Spleen (tissue), 7 donors: Measurements from ENCODE around the gene CCDC78.
A peak's percentile ranks its signal among the peaks of the same experiment; 100 is the strongest.

Source experiments
- POLR2A ChIP-seq, 3 donors: fragments of 450-650 bp; IDR thresholded peaks; one replicate each; pipeline ENCODE4 v1.5.1; 2017; ENCODE audit warnings: antibody characterized with exemption in 3 of 3, mild to moderate bottlenecking in 1 of 3
- TF ChIP-seq, protein P1 (sequence below), 11 experiments: fragments of 200-600 bp in 7 of 11; fragments of 450-650 bp in 4 of 11; sonication (generic) in 4 of 11; IDR thresholded peaks in 8 of 11; conservative IDR thresholded peaks in 3 of 11; 1 replicate in 7 of 11; 2 replicates in 4 of 11; pipeline versions ENCODE4 v1.4.0 to v1.8.0; 2016 to 2021; ENCODE audit warnings: antibody characterized with exemption in 11 of 11, inconsistent platforms in 4 of 11, mild to moderate bottlenecking in 1 of 11
- donor health status: DM: no; HTN: no; CAD: no; lungs with moderate emphysema.
- donor health status: DM: no; HTN: no; CAD: no.
- donor health status: DM: no; HTN: no; CAD: no.

DNA sequence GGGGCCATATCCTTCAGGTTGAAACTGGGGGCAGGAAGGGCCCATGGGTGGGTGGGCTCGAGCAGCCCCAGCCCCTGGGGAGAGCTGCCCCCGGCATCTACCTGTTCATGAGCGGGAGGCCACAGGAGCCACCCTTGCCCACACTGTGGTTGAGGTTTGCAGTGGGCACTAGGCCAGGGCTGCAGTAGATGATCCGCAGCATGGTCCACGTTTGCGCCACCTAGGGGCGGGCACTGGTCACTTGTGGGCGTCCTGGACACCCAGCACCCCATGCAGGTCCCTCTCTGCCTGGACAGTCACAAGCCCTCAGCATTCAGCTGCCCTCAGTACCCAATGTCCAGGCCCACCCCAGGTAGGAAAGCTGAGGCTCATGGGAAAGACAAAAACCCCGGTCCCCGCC, 40.3 kb downstream of the CCDC78 start:
- no peak for TF ChIP-seq POLR2A (IDR thresholded peaks at IDR 0.05)
- TF ChIP-seq, protein P1, sequence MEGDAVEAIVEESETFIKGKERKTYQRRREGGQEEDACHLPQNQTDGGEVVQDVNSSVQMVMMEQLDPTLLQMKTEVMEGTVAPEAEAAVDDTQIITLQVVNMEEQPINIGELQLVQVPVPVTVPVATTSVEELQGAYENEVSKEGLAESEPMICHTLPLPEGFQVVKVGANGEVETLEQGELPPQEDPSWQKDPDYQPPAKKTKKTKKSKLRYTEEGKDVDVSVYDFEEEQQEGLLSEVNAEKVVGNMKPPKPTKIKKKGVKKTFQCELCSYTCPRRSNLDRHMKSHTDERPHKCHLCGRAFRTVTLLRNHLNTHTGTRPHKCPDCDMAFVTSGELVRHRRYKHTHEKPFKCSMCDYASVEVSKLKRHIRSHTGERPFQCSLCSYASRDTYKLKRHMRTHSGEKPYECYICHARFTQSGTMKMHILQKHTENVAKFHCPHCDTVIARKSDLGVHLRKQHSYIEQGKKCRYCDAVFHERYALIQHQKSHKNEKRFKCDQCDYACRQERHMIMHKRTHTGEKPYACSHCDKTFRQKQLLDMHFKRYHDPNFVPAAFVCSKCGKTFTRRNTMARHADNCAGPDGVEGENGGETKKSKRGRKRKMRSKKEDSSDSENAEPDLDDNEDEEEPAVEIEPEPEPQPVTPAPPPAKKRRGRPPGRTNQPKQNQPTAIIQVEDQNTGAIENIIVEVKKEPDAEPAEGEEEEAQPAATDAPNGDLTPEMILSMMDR (IDR thresholded peaks at IDR 0.05 in 8 of 11, conservative IDR thresholded peaks at IDR 0.05 in 3 of 11), result peak in 7 of 11 experiments; percentile 6 to 54 (median 28)
